ENCODE results near the gene DDX20.

DNA sequence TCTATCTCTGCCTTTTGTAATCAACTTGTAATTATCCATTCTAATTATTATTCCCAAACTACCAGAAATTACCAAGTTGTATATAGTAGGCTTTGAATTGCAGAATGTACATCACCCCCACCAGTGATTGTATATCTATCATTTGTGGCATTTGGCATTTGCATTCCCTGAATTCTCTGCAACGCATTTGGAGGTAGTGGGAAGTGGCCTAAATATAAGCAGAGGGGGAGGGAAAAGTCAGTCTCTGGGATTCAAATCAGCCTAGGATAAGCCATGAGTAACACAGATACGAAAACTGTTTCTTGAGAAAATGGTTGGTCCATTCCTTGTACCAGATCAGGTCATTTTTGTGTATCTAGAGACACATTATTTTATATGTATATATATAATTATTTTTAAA, 20.7 kb downstream of the DDX20 start:
- TF ChIP-seq CTCF (IDR thresholded peaks at IDR 0.05) (no peak), POLR2A (IDR thresholded peaks at IDR 0.05) (no peak), POLR2AphosphoS5 (IDR thresholded peaks at IDR 0.05) (no peak)
